OCI-LY1 (cell line): Measurements from ENCODE around the gene OR2V1.
"Not testable (repeated sequence)": the region's sequence is repeated elsewhere in the genome, so short reads cannot be mapped to it uniquely, and the experiment has no call there.

ENCODE experiments used
- H2AFZ ChIP-seq: fragments of 200-600 bp; sonication (generic), shearing (Covaris generic); 2 replicates; pipeline ENCODE4 v1.6.0; 2014; ENCODE audit warnings: antibody characterized with exemption, mild to moderate bottlenecking, low read length
- H3F3A ChIP-seq: fragments of 200-600 bp; sonication (generic), shearing (Covaris generic); 2 replicates; pipeline ENCODE4 v1.6.0; 2014; ENCODE audit warnings: mild to moderate bottlenecking, antibody characterized with exemption, low read length, moderate library complexity; ENCODE audit not compliant: insufficient read depth
- H3K27ac ChIP-seq: fragments of 200-600 bp; sonication (generic); 2 replicates; pipeline ENCODE4 v1.5.1; 2014; ENCODE audit warnings: low read length, mixed run types, mild to moderate bottlenecking, low read depth; ENCODE audit not compliant: poor library complexity, severe bottlenecking
- H3K27me3 ChIP-seq: fragments of 200-600 bp; sonication (generic); 2 replicates; pipeline ENCODE4 v1.6.0; 2014; ENCODE audit warnings: antibody characterized with exemption, mild to moderate bottlenecking, low read length, moderate library complexity; ENCODE audit not compliant: insufficient read depth
- H3K36me3 ChIP-seq: fragments of 200-600 bp; sonication (generic); 2 replicates; pipeline ENCODE4 v1.6.1; 2014; ENCODE audit warnings: mild to moderate bottlenecking, antibody characterized with exemption, low read length, moderate library complexity, mixed read lengths; ENCODE audit not compliant: insufficient read depth
- H3K4me1 ChIP-seq: fragments of 200-600 bp; sonication (generic); 2 replicates; pipeline ENCODE4 v1.5.1; 2014; ENCODE audit warnings: mild to moderate bottlenecking, low read length, moderate library complexity; ENCODE audit not compliant: insufficient read depth, severe bottlenecking
- H3K4me2 ChIP-seq: fragments of 200-600 bp; sonication (generic), shearing (Covaris generic); 2 replicates; pipeline ENCODE4 v1.6.1; 2014; ENCODE audit warnings: low read length
- H3K4me3 ChIP-seq: fragments of 200-600 bp; sonication (generic); 2 replicates; pipeline ENCODE4 v1.5.1; 2014; ENCODE audit warnings: low read length, low read depth, mild to moderate bottlenecking, mixed read lengths; ENCODE audit not compliant: poor library complexity, severe bottlenecking
- H3K79me2 ChIP-seq: fragments of 200-600 bp; shearing (Covaris generic); 2 replicates; pipeline ENCODE4 v1.6.1; 2016; ENCODE audit warnings: mixed run types, low read length, mixed read lengths; ENCODE audit not compliant: insufficient read depth
- H3K9ac ChIP-seq: fragments of 200-600 bp; sonication (generic), shearing (Covaris generic); 2 replicates; pipeline ENCODE4 v1.6.1; 2014; ENCODE audit warnings: mild to moderate bottlenecking, low read length, mixed read lengths
- H3K9me2 ChIP-seq: fragments of 200-600 bp; sonication (generic), shearing (Covaris generic); 2 replicates; pipeline ENCODE4 v1.6.1; 2014; ENCODE audit warnings: low read depth, mild to moderate bottlenecking, low read length, mixed read lengths
- H3K9me3 ChIP-seq: fragments of 200-600 bp; shearing (Covaris generic); 2 replicates; pipeline ENCODE4 v1.6.1; 2014; ENCODE audit warnings: low read length, mixed read lengths
- H4K20me1 ChIP-seq: fragments of 200-600 bp; sonication (generic), shearing (Covaris generic); 2 replicates; pipeline ENCODE4 v1.6.0; 2016; ENCODE audit warnings: mild to moderate bottlenecking, low read length; ENCODE audit not compliant: insufficient read depth
- EZH2 ChIP-seq: fragments of 200-600 bp; sonication (generic), shearing (Covaris generic); IDR thresholded peaks from 2 replicates; pipeline ENCODE4 v1.8.0; 2017; ENCODE audit warnings: borderline replicate concordance, mixed run types, mild to moderate bottlenecking, antibody characterized with exemption, low read length, moderate library complexity, mixed read lengths
- TF ChIP-seq, protein P1 (sequence below): fragments of 200-600 bp; sonication (generic), shearing (Covaris generic); IDR thresholded peaks from 2 replicates; pipeline ENCODE4 v1.5.1; 2017; ENCODE audit warnings: mild to moderate bottlenecking, antibody characterized with exemption, low read length, moderate library complexity, mixed read lengths

The OR2V1 gene

DNA sequence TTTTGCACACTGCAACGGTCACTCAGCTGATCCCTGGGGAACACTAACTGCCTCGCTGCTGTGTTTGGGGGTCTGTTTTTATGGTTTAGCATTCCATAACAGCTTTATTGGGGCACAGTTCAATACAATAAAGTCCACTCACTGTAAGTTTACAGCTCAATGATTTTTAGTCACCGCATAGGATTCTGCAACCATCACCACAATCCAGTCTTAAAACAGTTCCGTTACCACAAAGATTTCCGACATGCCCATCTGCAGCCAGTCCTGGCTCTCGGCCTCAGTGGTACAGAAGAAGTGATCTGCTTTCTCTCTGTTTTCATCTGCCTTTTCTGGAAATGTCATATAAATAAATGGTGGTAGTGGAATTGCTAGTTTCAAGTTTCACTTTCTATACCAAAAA, 40.0 kb upstream of the OR2V1 start:
- peak overlapping the region; percentile 4 for H3K27ac ChIP-seq
- H3F3A ChIP-seq, result no peaks in the 10 kb centered on the region
- no peak overlapping the region for H2AFZ ChIP-seq
- H3K4me2 ChIP-seq, result peak overlapping the region; percentile 54; the same call in 1 of the 2 replicates
- H3K27me3 ChIP-seq, result no peaks in the 10 kb centered on the region
- H4K20me1 ChIP-seq, result no peaks in the 10 kb centered on the region
- H3K9me3 ChIP-seq, result no peaks in the 10 kb centered on the region
- H3K4me1 ChIP-seq, result peaks cover 69% of the 10 kb centered on the region
- no peaks in the 10 kb centered on the region for H3K9me2 ChIP-seq
- H3K79me2 ChIP-seq, result no peaks in the 10 kb centered on the region
- no peak overlapping the region for H3K4me3 ChIP-seq
- H3K9ac ChIP-seq, result no peak overlapping the region
- no peak for TF ChIP-seq EZH2
- TF ChIP-seq, protein P1, sequence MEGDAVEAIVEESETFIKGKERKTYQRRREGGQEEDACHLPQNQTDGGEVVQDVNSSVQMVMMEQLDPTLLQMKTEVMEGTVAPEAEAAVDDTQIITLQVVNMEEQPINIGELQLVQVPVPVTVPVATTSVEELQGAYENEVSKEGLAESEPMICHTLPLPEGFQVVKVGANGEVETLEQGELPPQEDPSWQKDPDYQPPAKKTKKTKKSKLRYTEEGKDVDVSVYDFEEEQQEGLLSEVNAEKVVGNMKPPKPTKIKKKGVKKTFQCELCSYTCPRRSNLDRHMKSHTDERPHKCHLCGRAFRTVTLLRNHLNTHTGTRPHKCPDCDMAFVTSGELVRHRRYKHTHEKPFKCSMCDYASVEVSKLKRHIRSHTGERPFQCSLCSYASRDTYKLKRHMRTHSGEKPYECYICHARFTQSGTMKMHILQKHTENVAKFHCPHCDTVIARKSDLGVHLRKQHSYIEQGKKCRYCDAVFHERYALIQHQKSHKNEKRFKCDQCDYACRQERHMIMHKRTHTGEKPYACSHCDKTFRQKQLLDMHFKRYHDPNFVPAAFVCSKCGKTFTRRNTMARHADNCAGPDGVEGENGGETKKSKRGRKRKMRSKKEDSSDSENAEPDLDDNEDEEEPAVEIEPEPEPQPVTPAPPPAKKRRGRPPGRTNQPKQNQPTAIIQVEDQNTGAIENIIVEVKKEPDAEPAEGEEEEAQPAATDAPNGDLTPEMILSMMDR, result no peak
- H3K36me3 ChIP-seq, result no peaks in the 10 kb centered on the region

DNA sequence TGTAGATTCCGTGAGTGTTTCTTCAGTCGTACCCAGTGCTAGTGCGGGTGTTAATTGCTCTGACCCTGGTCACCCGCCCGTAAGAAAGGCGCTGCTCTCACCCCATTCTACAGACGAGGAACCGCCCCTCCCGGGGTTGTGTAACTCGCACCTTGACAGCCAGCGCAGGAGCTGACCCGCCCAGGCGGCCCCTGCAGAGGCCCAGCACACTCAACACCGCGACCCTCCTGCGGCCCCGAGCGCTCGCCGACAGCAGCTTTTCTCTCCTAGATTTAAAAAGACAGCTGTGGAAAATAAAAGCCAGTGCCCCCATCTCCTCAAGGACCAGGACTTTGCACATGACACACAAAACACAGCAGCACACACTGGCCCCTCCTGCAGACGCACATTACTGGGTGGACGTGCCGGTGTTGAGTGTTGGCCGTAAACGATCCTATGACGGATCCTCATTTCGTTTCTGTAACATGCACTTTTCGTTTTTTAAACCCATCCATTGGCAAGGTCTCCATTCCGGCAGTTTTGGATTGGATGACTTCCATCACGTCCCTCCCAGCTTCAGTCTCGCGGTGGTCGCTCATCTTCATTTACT, 39.4 kb upstream of the OR2V1 start:
- peaks cover 4% of the 10 kb centered on the region; the same call in 1 of the 2 replicates for H3F3A ChIP-seq
- no peaks in the 10 kb centered on the region for H3K79me2 ChIP-seq
- no peaks in the 10 kb centered on the region for H3K9me2 ChIP-seq
- no peaks in the 10 kb centered on the region for H3K9me3 ChIP-seq
- H3K4me1 ChIP-seq, result peaks cover 73% of the 10 kb centered on the region
- no peaks in the 10 kb centered on the region for H3K36me3 ChIP-seq
- H3K4me3 ChIP-seq, result peak overlapping the region; percentile 45
- no peaks in the 10 kb centered on the region for H4K20me1 ChIP-seq
- peak overlapping the region; percentile 4 for H3K27ac ChIP-seq
- TF ChIP-seq, protein P1, result no peak
- TF ChIP-seq EZH2, result no peak
- no peak overlapping the region; the same call in 1 of the 2 replicates for H3K9ac ChIP-seq
- no peak overlapping the region for H2AFZ ChIP-seq
- H3K27me3 ChIP-seq, result no peaks in the 10 kb centered on the region
- peak overlapping the region; percentile 54 for H3K4me2 ChIP-seq

DNA sequence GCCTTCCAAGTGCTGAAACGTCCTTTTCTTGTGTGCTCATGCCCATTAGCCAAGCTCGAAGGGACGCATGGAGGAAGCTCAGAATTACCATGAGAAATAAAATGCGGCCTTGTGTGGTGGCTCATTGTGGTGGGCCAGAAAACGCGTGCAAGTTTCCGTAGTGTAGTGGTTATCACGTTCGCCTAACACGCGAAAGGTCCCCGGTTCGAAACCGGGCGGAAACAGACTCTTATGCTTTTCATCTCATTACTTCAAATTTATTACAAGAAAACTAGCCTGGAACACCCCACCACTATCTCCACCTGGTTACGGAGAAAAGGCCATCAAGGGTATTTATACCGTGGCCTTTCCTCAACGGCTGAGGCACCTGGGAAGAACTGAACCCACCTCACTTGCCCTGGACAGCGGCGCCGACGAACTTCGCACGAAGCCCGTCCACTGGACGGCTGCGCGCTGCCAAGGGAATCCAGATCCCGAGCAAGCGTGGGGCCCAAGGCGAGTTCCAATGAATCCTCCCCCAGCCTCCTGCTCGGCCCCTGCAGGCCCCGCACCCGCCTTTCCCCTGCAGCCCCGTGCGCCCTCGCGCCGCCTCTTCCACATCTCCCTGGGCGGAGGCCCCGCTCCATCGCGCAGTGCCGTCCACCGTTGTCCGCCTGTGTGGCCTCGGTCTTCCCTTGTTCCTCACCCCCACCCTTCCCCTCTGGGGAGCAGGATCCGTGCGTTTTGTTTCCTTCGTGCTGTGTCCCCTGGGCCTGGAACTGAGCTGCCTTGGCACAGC, 38.7 kb upstream of the OR2V1 start:
- not testable (repeated sequence) for H2AFZ ChIP-seq, H3K27me3 ChIP-seq, H3F3A ChIP-seq, H4K20me1 ChIP-seq, H3K9me2 ChIP-seq, H3K79me2 ChIP-seq, H3K9me3 ChIP-seq, H3K36me3 ChIP-seq, H3K9ac ChIP-seq
- peak overlapping the region; percentile 45 for H3K4me3 ChIP-seq
- peaks cover 75% of the 10 kb centered on the region for H3K4me1 ChIP-seq
- H3K27ac ChIP-seq, result peak overlapping the region; percentile 54
- H3K4me2 ChIP-seq, result peak overlapping the region; percentile 63
